HepG2 (cell line): ENCODE data around the gene CDKN2C. TPM values are rescaled to one million over a fixed set of nuclear protein-coding genes. Genes with fewer than 3 reads are reported as not detected.

ENCODE experiments used
- CEBPG ChIP-seq: IDR thresholded peaks from 2 replicates; pipeline ENCODE4 v1.6.1; 2016
- DPF2 ChIP-seq: sonication (generic); formaldehyde crosslinking; IDR thresholded peaks from 2 replicates; pipeline ENCODE4 v1.4.0; 2020; ENCODE audit warnings: mild to moderate bottlenecking, low read depth, missing genetic modification reagents, borderline replicate concordance
- E2F5 ChIP-seq: sonication (generic); formaldehyde crosslinking; conservative IDR thresholded peaks from 2 replicates; pipeline ENCODE4 v1.4.0; 2020; ENCODE audit warnings: missing genetic modification reagents
- FOSL1 ChIP-seq: sonication (generic); formaldehyde crosslinking; IDR thresholded peaks from 2 replicates; pipeline ENCODE4 v1.9.0; 2021; ENCODE audit warnings: missing genetic modification reagents, borderline replicate concordance
- FOXM1 ChIP-seq: sonication (generic); formaldehyde crosslinking; IDR thresholded peaks from 2 replicates; pipeline ENCODE4 v1.5.0; 2020; ENCODE audit warnings: missing genetic modification reagents
- MED1 ChIP-seq: sonication (generic); formaldehyde crosslinking; IDR thresholded peaks from 2 replicates; pipeline ENCODE4 v1.4.0; 2020; ENCODE audit warnings: missing genetic modification reagents
- NCOA1 ChIP-seq: sonication (generic); formaldehyde crosslinking; IDR thresholded peaks from 2 replicates; pipeline ENCODE4 v1.9.0; 2021; ENCODE audit warnings: missing genetic modification reagents
- NPAS2 ChIP-seq: sonication (generic); formaldehyde crosslinking; IDR thresholded peaks from 2 replicates; pipeline ENCODE4 v1.8.0; 2022; ENCODE audit warnings: mild to moderate bottlenecking, missing genetic modification reagents, borderline replicate concordance
- SNAI1 ChIP-seq: sonication (generic); formaldehyde crosslinking; IDR thresholded peaks from 2 replicates; pipeline ENCODE4 v1.5.0; 2020; ENCODE audit warnings: mild to moderate bottlenecking, missing genetic modification reagents, borderline replicate concordance
- ZNF12 ChIP-seq: sonication (generic); formaldehyde crosslinking; IDR thresholded peaks from 2 replicates; pipeline ENCODE4 v1.5.0; 2020; ENCODE audit warnings: missing genetic modification reagents
- ZNF3 ChIP-seq: IDR thresholded peaks from 2 replicates; pipeline ENCODE4 v1.7.0; 2017; ENCODE audit warnings: inconsistent platforms
- ZNF318 ChIP-seq: sonication (generic); formaldehyde crosslinking; IDR thresholded peaks from 2 replicates; pipeline ENCODE4 v1.4.0; 2020; ENCODE audit warnings: mild to moderate bottlenecking, missing genetic modification reagents
- polyA plus RNA-seq, 8 experiments: library from polyadenylated mRNA; depleted of rRNA in 3 of 8; stranded (reverse) in 7 of 8; unstranded in 1 of 8; fragments of >200 nt; fragmentation: Illumina TruSeq in 4 of 8; extraction: Trizol in 4 of 8; gene quantifications; 2 replicates each; pipeline versions ENCODE4 v1.2.1 to v1.2.3, GENCODE V29; 2011 to 2016; ENCODE audit warnings: low read depth in 4 of 8, missing spikeins in 1 of 8, mixed read lengths in 1 of 8; ENCODE audit not compliant: insufficient read depth in 1 of 8
- total RNA-seq, 5 experiments: library from RNA; depleted of rRNA; stranded (reverse); fragments of >200 nt; fragmentation: Illumina TruSeq; extraction: Trizol; gene quantifications; 2 replicates each; pipeline ENCODE4 v1.2.3, GENCODE V29; 2016; ENCODE audit warnings: low read depth in 1 of 5
- TF ChIP-seq, protein P1 (sequence below): IDR thresholded peaks from 2 replicates; pipeline ENCODE4 v1.6.1; 2016; ENCODE audit warnings: low read depth
- TF ChIP-seq, protein P2 (sequence below): IDR thresholded peaks from 2 replicates; pipeline ENCODE4 v1.6.1; 2016; ENCODE audit warnings: missing biosample characterization, missing genetic modification reagents, low read depth

CDKN2C gene
- total and polyA plus RNA-seq, 2 of the 13 experiments (the other 11 are each of a cell fraction or from before 2014, with no cell fraction given), result 7.8 to 13.7 TPM

DNA sequence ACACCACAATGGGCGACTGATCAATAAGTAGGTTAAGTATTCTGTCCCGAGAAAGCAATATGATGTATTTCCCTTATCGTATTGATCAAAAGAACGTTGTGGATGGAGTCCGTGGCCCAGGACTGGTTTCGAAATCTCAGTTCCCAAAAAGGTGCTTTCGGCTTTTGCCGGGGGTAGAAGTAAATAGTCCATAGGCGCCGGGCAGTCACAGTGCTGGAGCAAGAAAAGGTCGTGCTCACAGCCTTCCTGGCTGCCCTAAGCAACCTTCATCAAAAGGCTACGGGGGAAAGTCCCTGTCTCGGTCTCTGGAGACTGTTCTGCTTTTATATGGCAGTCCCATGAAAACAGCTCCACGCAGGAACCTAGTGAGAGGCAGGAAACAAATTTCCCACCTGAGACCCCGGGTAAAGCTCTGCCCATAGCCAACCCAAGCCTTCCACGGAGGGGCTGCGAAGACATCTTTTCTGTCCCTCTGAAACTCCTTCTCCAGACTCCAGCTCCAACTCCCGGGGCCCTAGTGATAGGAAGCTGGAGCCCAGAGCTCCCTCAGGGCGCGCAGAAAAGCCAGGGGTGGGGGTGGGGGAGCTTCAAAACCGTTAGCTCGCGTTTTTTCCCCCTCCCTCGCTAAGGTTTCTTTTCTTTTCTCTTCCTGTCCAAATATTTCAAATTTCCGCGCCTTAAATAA lies 7.0 kb downstream of the CDKN2C start (continued):
- no peak for TF ChIP-seq FOSL1
- TF ChIP-seq NPAS2 (CRISPR knock-in tag), result no peak
- TF ChIP-seq ZNF3 (CRISPR knock-in tag), result no peak
- no peak for TF ChIP-seq NCOA1 (CRISPR knock-in tag)
- TF ChIP-seq, protein P1, sequence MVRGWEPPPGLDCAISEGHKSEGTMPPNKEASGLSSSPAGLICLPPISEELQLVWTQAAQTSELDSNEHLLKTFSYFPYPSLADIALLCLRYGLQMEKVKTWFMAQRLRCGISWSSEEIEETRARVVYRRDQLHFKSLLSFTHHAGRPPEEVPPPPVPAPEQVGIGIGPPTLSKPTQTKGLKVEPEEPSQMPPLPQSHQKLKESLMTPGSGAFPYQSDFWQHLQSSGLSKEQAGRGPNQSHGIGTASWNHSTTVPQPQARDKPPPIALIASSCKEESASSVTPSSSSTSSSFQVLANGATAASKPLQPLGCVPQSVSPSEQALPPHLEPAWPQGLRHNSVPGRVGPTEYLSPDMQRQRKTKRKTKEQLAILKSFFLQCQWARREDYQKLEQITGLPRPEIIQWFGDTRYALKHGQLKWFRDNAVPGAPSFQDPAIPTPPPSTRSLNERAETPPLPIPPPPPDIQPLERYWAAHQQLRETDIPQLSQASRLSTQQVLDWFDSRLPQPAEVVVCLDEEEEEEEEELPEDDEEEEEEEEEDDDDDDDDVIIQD, result no peak
- TF ChIP-seq ZNF12 (CRISPR knock-in tag), result no peak
- TF ChIP-seq, protein P2, sequence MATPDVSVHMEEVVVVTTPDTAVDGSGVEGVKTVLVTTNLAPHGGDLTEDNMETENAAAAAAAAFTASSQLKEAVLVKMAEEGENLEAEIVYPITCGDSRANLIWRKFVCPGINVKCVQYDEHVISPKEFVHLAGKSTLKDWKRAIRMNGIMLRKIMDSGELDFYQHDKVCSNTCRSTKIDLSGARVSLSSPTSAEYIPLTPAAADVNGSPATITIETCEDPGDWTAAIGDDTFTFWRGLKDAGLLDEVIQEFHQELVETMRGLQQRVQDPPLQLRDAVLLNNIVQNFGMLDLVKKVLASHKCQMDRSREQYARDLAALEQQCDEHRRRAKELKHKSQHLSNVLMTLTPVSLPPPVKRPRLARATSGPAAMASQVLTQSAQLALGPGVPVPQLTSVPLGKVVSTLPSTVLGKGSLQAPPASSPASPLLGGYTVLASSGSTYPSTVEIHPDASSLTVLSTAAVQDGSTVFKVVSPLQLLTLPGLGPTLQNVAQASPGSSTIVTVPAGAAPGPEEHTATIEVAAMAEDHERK (CRISPR knock-in tag), result no peak
- no peak for TF ChIP-seq E2F5 (CRISPR knock-in tag)
- no peak for TF ChIP-seq ZNF318 (CRISPR knock-in tag)
- TF ChIP-seq FOXM1 (CRISPR knock-in tag), result no peak
- no peak for TF ChIP-seq SNAI1 (CRISPR knock-in tag)
- TF ChIP-seq MED1 (CRISPR knock-in tag), result no peak
- TF ChIP-seq CEBPG (CRISPR knock-in tag), result peak; percentile 32; the same call in 1 of the 2 replicates
- no peak for TF ChIP-seq DPF2 (CRISPR knock-in tag)
